GM19463 (cell line): ENCODE results near the gene WDR53.
"Not testable (repeated sequence)": the region's sequence is repeated elsewhere in the genome, so short reads cannot be mapped to it uniquely, and the experiment has no call there.

ENCODE experiments used
- ATAC-seq: cut with Tn5 transposase; IDR thresholded peaks from one replicate; pipeline ENCODE4 v1.9.1; 2021; ENCODE audit warnings: mild to moderate bottlenecking, moderate library complexity; ENCODE audit not compliant: unreplicated experiment

Gene WDR53

GRCh38 chr3:196518966-196519717 is 49.2 kb downstream of the WDR53 start:
- ATAC-seq: no peak

GRCh38 chr3:196517919-196518318 is 50.4 kb downstream of the WDR53 start:
- no peak for ATAC-seq

- no peak for ATAC-seq
Measured at GRCh38 chr3:196517162-196517800, 51.1 kb downstream of the WDR53 start.

- ATAC-seq: no peak
Measured at GRCh38 chr3:196514913-196515621, 53.3 kb downstream of the WDR53 start, which contains the start of gene SMCO1. TSS of gene SMCO1 (minus strand) at chr3:196515346. CDS start at chr3:196515209, 137 bp downstream.

GRCh38 chr3:196514350-196514716 is 54.0 kb downstream of the WDR53 start:
- no peak for ATAC-seq

- no peak for ATAC-seq
Measured at GRCh38 chr3:196513697-196514349, 54.5 kb downstream of the WDR53 start.

- ATAC-seq: not testable (repeated sequence)
Measured at GRCh38 chr3:196511646-196512425, 56.5 kb downstream of the WDR53 start.

GRCh38 chr3:196511108-196511507 is 57.2 kb downstream of the WDR53 start:
- ATAC-seq: not testable (repeated sequence)

- ATAC-seq: no peak
Measured at GRCh38 chr3:196506687-196507086, 61.7 kb downstream of the WDR53 start.

GRCh38 chr3:196504556-196504955 is 63.8 kb downstream of the WDR53 start:
- ATAC-seq: no peak
